ENCODE results near the gene ANGPTL8. TPM values are rescaled to one million over a fixed set of nuclear protein-coding genes. Genes with fewer than 3 reads are reported as not detected.

ANGPTL8 gene
- total RNA-seq, 1 experiment from 2014 or later: not detected

GRCh38 chr19:11221082-11221598, 18.3 kb upstream of the ANGPTL8 start:
- peaks cover 42% of the 10 kb centered on the region for H3K36me3 Mint-ChIP-seq
- no peak overlapping the region for H3K27ac Mint-ChIP-seq
- ChIA-PET POLR2A (no interaction called here), CTCF (no interaction called here)
- ATAC-seq (no peak), DNase-seq (ENCODE audit: low spot score) (no peak)
- no peak overlapping the region for H3K4me3 Mint-ChIP-seq
- peaks cover 17% of the 10 kb centered on the region for H3K9me3 Mint-ChIP-seq
- no peaks in the 10 kb centered on the region for H3K27me3 Mint-ChIP-seq (ENCODE audit: low read depth)
- no peak for TF ChIP-seq FOXJ3 (CRISPR knock-in tag; IDR thresholded peaks at IDR 0.05; ENCODE audit: borderline replicate concordance)
- no peak for TF ChIP-seq JUN (CRISPR knock-in tag; IDR thresholded peaks at IDR 0.05)
- TF ChIP-seq ZNF512 (CRISPR knock-in tag; IDR thresholded peaks at IDR 0.05; ENCODE audit: borderline replicate concordance): no peak
- TF ChIP-seq SMAD4 (CRISPR knock-in tag; IDR thresholded peaks at IDR 0.05): no peak
- TF ChIP-seq MXD4 (CRISPR knock-in tag; IDR thresholded peaks at IDR 0.05; ENCODE audit: borderline replicate concordance): no peak
- TF ChIP-seq NR2C2 (CRISPR knock-in tag; IDR thresholded peaks at IDR 0.05): no peak
- no peak for TF ChIP-seq ZNF232 (CRISPR knock-in tag; IDR thresholded peaks at IDR 0.05)
- TF ChIP-seq ATF1 (CRISPR knock-in tag; IDR thresholded peaks at IDR 0.05): no peak
- no peak for TF ChIP-seq TP53 (CRISPR knock-in tag; IDR thresholded peaks at IDR 0.05)
- TF ChIP-seq TCF7 (CRISPR knock-in tag; IDR thresholded peaks at IDR 0.05; ENCODE audit: low read depth): no peak
- TF ChIP-seq, protein P1, sequence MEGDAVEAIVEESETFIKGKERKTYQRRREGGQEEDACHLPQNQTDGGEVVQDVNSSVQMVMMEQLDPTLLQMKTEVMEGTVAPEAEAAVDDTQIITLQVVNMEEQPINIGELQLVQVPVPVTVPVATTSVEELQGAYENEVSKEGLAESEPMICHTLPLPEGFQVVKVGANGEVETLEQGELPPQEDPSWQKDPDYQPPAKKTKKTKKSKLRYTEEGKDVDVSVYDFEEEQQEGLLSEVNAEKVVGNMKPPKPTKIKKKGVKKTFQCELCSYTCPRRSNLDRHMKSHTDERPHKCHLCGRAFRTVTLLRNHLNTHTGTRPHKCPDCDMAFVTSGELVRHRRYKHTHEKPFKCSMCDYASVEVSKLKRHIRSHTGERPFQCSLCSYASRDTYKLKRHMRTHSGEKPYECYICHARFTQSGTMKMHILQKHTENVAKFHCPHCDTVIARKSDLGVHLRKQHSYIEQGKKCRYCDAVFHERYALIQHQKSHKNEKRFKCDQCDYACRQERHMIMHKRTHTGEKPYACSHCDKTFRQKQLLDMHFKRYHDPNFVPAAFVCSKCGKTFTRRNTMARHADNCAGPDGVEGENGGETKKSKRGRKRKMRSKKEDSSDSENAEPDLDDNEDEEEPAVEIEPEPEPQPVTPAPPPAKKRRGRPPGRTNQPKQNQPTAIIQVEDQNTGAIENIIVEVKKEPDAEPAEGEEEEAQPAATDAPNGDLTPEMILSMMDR (IDR thresholded peaks at IDR 0.05): no peak
- no peak for TF ChIP-seq ZBTB21 (CRISPR knock-in tag; IDR thresholded peaks at IDR 0.05; ENCODE audit: borderline replicate concordance)
- no peak for TF ChIP-seq KAT7 (CRISPR knock-in tag; IDR thresholded peaks at IDR 0.05; ENCODE audit: borderline replicate concordance)
- no peak for TF ChIP-seq NR3C1 (CRISPR knock-in tag; conservative IDR thresholded peaks at IDR 0.05; ENCODE audit: low read depth)
- TF ChIP-seq, protein P2, sequence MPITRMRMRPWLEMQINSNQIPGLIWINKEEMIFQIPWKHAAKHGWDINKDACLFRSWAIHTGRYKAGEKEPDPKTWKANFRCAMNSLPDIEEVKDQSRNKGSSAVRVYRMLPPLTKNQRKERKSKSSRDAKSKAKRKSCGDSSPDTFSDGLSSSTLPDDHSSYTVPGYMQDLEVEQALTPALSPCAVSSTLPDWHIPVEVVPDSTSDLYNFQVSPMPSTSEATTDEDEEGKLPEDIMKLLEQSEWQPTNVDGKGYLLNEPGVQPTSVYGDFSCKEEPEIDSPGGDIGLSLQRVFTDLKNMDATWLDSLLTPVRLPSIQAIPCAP (CRISPR knock-in tag; IDR thresholded peaks at IDR 0.05): no peak
- TF ChIP-seq NFATC4 (CRISPR knock-in tag; IDR thresholded peaks at IDR 0.05): no peak
- TF ChIP-seq ZBTB43 (CRISPR knock-in tag; IDR thresholded peaks at IDR 0.05): no peak
- TF ChIP-seq, protein P3, sequence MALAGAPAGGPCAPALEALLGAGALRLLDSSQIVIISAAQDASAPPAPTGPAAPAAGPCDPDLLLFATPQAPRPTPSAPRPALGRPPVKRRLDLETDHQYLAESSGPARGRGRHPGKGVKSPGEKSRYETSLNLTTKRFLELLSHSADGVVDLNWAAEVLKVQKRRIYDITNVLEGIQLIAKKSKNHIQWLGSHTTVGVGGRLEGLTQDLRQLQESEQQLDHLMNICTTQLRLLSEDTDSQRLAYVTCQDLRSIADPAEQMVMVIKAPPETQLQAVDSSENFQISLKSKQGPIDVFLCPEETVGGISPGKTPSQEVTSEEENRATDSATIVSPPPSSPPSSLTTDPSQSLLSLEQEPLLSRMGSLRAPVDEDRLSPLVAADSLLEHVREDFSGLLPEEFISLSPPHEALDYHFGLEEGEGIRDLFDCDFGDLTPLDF (CRISPR knock-in tag; IDR thresholded peaks at IDR 0.05): no peak
- no peak for TF ChIP-seq MYBL2 (CRISPR knock-in tag; IDR thresholded peaks at IDR 0.05)
- TF ChIP-seq NFE2L1 (CRISPR knock-in tag; IDR thresholded peaks at IDR 0.05): no peak
- no peaks in the 10 kb centered on the region for H3K4me1 Mint-ChIP-seq

DNA sequence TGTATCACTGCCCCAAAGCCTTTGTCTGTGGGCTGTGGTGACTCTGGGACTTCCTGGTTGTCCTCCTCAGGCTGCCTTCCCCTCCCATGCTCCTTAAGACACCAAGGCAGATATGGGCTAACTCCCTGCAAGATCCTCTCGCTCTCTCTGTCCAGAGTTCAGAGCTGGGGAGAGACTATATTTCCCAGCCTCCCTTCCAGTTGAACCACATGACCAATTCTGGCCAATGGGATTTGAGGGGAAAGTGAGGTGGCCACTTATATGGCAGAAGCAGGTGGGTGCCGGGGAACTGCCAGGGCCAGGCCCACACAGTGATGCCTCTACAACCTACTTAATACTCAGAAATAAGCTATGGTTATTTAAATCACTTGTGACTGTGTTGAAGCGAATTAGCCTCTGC, 16.2 kb upstream of the ANGPTL8 start:
- Mint-ChIP-seq H3K9me3 (peaks cover 19% of the 10 kb centered on the region), H3K4me3 (no peak overlapping the region), H3K4me1 (peaks cover 3% of the 10 kb centered on the region; the same call in 1 of the 2 replicates), H3K36me3 (peaks cover 41% of the 10 kb centered on the region), H3K27ac (no peak overlapping the region), H3K27me3 (ENCODE audit: low read depth) (no peaks in the 10 kb centered on the region)
- ATAC-seq (no peak), DNase-seq (ENCODE audit: low spot score) (no peak)
- CTCF ChIA-PET: interaction anchor here (0.5 kb wide), 1 partner anchor 57 kb away, joined by 4 read pairs; no protein-coding TSS in a partner anchor
- POLR2A ChIA-PET: no interaction called here
- TF ChIP-seq, protein P4, sequence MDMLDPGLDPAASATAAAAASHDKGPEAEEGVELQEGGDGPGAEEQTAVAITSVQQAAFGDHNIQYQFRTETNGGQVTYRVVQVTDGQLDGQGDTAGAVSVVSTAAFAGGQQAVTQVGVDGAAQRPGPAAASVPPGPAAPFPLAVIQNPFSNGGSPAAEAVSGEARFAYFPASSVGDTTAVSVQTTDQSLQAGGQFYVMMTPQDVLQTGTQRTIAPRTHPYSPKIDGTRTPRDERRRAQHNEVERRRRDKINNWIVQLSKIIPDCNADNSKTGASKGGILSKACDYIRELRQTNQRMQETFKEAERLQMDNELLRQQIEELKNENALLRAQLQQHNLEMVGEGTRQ (CRISPR knock-in tag; IDR thresholded peaks at IDR 0.05): peak; percentile 76
- no peak for TF ChIP-seq ZMAT4 (CRISPR knock-in tag; IDR thresholded peaks at IDR 0.05)
- TF ChIP-seq, protein P5, sequence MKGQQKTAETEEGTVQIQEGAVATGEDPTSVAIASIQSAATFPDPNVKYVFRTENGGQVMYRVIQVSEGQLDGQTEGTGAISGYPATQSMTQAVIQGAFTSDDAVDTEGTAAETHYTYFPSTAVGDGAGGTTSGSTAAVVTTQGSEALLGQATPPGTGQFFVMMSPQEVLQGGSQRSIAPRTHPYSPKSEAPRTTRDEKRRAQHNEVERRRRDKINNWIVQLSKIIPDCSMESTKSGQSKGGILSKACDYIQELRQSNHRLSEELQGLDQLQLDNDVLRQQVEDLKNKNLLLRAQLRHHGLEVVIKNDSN (CRISPR knock-in tag; IDR thresholded peaks at IDR 0.05): peak; percentile 53; the same call in 1 of the 2 replicates
- TF ChIP-seq ATF6 (CRISPR knock-in tag; IDR thresholded peaks at IDR 0.05): no peak
- TF ChIP-seq NFYB (CRISPR knock-in tag; conservative IDR thresholded peaks at IDR 0.05; ENCODE audit: low read depth): peak; percentile 83
